GM18951 (cell line): ENCODE results near the gene LTBP1.
"Not testable (repeated sequence)": the region's sequence is repeated elsewhere in the genome, so short reads cannot be mapped to it uniquely, and the experiment has no call there.

ENCODE experiments used
- POLR2A ChIP-seq: IDR thresholded peaks from 4 replicates; pipeline ENCODE4 v1.6.1; 2011; ENCODE audit warnings: mild to moderate bottlenecking; ENCODE audit not compliant: insufficient read length, insufficient read depth; ENCODE audit errors: extremely low read depth
- in situ Hi-C: fragments of 300-500 bp; cut with MboI; formaldehyde crosslinking; loops from one replicate; pipeline ENCODE4 v1.12.0; 2022; ENCODE audit warnings: low sequenced_read_pairs, mixed read lengths, inconsistent platforms; ENCODE audit not compliant: unreplicated experiment

Gene LTBP1

DNA sequence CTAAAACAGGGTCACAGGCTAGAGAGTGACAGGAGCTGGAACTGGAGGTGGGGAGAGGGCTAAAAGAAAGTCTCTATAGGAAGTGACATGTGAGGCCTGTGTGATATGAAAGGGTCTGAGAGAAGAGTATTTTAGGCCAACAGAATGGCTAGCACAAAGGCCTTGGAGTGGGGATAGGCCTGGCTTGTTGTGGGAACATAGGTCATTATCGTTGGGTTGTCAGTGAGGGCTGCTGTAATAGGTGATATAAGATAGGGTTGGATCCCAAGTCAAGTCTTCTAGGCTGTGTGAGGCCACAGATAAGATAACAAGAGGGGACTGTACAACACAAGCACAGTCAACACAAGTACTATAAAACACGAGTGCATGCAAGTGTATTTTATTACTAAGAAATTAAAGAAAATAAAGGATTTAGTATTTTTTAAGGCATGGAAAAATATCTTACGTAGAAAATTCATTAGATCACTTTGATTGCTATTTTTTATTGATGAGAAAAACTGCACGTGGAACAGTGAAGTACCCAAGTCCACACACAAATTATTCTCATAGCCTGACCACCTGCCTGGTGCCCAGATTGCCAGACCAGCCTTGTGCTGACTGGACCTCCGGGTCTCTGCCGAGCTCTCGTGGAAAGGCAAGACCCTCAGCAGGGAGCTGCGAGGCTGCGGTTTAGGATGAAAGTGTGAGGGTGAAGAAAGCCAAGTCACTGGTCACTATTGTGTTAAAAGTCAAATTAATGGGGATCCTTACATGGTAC lies 14.1 kb downstream of the LTBP1 start:
- in situ Hi-C loops: no loop called here
- no peak for TF ChIP-seq POLR2A

DNA sequence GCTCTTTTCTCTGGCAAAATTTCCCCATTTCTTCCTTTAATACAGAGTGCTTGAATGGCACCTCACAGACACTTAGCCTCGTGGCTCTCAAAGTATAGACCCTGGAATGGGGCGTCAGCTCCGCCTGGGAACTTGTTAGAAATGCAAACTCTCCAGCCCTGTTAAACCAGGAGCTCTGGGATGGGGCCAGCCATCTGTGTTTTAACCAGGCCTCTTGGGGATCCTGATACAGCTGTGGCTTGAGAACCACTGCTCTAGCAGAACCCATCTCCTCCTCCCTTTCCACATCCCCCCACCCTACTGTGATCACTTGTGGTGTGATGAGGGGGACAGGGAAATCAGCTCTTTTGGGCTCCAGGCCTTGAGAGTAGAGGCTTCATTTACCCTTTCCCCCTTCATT lies 15.9 kb downstream of the LTBP1 start:
- in situ Hi-C loops: no loop called here
- TF ChIP-seq POLR2A: no peak

GRCh38 chr2:32963941-32964340 lies 17.2 kb downstream of the LTBP1 start:
- TF ChIP-seq POLR2A: no peak
- in situ Hi-C loops: no loop called here

DNA sequence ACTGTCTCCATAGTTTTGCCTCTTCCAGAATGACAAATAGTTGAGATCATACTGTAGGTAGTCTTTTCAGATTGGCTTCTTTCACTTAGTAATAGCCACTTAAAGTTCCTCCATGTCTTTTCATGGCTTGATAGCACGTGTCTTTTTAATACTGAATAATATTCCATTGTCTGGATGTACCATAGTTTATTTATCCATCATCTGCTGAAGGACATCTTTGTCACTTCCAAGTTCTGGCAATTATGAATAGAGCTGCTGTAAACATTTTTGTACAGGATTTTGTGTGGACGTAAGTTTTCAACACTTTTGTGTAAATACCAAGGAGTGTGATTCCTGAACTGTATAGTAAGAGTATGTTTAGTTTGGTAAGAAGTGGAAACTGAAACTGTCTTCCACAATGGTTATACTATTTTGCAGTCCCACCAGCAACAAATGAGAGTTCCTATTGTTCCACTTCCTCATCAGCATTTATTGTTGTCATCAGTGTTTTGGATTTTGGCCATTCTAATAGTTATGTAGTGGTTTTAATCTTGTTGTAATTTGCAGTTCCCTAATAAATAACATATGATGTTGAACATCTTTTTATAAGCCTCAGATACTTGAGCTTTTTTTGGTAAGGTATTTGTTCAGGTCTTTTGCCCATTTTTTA lies 18.9 kb downstream of the LTBP1 start:
- no peak for TF ChIP-seq POLR2A
- in situ Hi-C loops: no loop called here

DNA sequence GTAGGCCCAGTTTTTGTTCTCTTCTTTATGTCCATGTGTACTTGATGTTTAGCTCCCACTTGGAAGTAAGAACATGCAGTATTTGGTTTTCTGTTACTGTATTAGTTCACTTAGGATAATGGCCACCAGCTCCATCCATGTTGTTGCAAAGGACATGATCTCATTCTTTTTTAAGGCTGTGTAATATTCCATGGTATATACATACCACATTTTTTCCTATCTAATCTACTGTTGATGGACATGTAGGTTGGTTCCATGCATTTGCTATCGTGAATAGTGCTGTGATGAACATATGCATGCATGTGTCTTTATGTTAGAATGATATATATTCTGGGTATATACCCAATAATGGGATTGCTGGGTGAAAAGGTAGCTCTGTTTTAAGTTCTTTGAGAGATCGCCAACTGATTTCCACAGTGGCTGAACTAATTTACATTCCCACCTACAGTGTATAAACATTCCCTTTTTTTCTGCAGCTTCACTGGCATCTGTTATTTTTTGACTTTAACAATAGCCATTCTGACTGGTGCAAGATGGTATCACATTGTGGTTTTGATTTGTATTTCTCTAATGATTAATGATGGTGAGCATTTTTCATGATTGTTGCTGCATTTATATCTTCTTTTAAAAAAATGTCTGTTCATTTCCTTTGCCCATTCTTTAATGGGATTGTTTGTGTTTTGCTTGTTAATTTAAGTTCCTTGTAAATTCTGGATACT lies 22.9 kb downstream of the LTBP1 start:
- in situ Hi-C loops: no loop called here
- no peak for TF ChIP-seq POLR2A

DNA sequence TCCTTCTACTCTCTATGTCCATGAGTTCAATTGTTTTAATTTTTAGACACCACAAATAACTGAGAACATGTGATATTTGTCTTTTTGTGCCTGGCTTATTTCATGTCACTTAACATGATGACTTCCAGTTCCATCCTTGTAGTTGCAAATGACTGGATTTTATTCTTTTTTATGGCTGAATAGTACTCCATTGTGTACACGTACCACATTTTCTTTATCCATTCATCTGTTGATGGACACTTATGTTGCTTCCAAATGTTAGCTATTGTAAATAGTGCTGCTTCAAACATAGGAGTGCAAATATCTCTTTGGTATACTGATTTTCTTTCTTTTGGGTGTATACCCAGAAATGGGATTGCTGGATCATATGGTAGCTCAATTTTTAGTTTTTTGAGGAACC lies 27.0 kb downstream of the LTBP1 start:
- in situ Hi-C loops: not testable (repeated sequence)

DNA sequence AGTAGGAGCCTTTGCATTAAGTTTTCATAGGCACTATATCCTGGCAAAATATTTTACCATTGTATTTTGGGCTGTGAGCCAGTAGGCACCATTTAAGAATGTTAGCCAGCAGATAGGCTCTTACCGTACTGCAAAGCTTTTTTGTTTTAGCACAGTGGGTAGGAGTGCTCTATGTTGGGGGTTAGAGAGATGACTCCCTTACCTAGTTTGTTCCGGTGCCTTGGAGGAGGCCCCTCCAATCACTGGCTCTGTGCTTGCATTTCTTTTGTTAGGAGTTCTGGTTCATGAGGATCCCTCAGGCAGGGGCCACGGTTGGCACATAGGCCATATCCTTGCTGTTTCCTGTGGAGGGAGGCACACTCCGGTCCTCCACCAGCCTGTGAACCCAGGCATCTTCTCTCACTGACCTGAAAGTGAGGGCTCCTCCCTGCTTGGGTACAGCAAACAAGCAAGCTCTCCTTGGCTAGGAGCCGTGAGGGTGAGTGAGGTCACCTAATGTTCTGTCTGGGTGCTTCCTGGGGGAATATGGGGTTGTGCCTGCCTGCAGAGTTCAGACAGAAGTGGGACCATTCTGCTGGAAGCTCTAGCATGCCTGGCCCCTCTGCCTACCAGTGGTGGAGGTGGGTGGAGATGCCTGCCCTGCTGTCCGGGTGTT lies 29.8 kb downstream of the LTBP1 start:
- TF ChIP-seq POLR2A: no peak
- in situ Hi-C loops: no loop called here

DNA sequence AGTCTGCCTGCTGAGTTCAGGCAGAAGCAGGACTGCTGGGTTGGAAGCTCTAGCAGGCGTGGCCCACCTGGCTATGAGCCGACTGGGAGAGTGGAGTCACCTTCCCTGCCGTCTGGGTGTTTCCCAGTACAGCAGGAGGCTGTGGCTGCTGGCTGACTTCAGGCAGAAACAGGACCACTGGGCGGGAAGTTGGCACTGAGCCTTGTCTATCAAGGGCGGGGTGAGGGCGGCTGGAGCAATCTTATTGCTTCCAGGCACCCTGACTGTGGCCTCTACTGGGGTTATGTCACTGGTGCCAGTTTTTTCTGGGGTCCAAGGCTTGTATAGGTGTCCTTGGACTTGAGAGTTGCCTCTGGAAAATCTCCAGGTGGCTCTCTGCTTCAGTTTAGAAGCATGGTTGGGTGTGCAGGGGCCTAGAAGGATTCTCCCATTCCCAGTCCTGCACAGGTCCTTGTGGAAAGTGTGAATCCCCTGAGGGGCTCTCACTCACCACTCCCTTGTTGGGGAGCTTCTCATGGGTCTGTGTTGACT lies 30.5 kb downstream of the LTBP1 start:
- TF ChIP-seq POLR2A: no peak
- in situ Hi-C loops: no loop called here

DNA sequence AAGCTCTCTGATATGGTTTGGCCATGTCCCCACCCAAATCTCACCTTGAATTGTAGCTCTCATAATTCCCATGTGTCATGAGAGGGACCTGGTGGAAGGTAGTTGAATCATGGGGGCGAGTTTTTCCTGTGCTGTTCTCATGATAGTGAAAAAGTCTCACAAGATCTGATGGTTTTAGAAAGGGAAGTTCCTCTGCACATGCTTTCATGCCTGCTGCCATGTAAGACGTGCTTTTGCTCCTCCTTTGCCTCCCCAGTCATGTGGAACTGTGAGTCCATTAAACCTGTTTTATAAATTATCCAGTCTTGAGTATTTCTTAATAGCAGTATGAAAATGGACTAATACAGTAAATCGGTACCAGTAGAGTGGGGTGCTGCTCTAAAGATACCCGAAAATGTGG lies 34.9 kb downstream of the LTBP1 start:
- in situ Hi-C loops: no loop called here
- TF ChIP-seq POLR2A: no peak

DNA sequence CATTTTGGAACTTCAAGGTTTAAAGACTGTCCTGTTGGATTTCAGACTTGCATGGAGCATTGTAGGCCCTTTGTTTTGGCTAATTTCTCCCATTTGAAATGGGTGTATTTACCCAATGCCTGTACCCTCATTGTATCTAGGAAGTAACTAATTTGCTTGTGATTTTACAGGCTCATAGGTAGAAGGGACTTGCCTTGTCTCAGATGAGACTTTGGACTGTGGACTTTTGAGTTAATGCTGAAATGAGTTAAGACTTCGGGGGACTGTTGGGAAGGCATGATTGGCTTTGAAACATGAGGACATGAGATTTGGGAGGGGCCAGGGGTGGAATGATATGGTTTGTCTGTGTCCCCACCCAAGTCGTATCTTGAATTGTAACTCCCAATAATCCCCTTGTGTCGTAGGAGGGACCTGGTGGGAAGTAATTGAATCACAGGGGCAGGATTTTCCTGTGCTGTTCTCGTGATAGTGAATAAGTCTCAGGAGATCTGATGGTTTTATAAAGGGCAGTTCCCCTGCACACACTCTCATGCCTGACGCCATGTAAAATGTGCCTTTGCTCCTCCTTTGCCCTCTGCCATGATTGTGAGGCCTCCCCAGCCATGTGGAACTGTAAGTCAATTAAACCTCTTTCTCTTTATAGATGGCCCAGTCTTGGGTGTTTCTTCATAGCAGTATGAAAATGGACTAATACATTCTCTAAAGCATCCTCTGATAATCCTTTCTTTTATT lies 36.6 kb downstream of the LTBP1 start:
- in situ Hi-C loops: not testable (repeated sequence)

DNA sequence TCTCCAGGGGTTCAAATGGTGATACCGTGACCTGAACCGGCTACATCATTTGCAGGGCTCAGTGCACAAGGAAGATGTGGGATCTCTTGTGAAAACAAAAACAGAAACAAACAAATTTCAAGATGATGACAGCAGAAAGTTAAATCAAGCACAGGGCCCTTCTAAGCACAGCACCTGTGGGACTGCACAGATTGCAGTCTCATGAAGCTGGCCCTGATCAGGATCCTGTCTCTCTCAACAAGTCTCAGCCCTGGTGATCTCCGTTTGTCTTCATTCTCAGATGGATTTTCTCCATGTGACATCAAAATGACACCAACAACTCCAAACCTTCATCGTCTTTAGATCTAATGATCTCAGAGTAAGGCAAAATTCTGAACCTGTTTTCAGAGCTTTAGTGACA lies 39.7 kb downstream of the LTBP1 start:
- in situ Hi-C loops: no loop called here
- no peak for TF ChIP-seq POLR2A

- no peak for TF ChIP-seq POLR2A
- in situ Hi-C loops: no loop called here
Measured at GRCh38 chr2:32988525-32988924, 41.8 kb downstream of the LTBP1 start.

DNA sequence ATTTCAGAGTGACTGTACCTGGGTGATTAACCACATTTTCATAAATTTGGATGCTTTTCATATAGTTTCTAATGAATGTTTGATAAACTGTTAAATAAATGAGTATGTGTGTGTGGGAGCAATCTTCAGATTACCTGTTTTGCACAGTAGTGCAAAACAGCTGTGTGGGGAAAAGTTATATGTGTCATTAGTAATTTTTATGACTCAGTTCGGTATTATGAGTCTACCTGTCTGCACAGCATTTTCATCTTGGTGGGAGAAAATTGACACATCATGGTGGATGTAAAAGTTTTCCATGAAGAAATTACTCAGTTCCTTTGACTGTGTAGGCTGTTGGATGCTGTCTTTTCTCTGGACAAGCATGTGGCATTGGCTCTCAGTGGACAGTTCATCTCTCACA lies 43.8 kb downstream of the LTBP1 start:
- in situ Hi-C loops: no loop called here
- TF ChIP-seq POLR2A: no peak
